Measurements from ENCODE around the gene TGFBR3. TPM values are rescaled to one million over a fixed set of nuclear protein-coding genes. Genes with fewer than 3 reads are reported as not detected.

Gene TGFBR3
- total RNA-seq, 1 experiment from 2014 or later: 2.4 TPM

- H2BK12ac ChIP-seq (ENCODE audit: insufficient read length, low read depth, low read length): no peak overlapping the region
- no peaks in the 10 kb centered on the region for H3K79me2 ChIP-seq (ENCODE audit: insufficient read depth, low read length)
- H4K20me1 ChIP-seq (ENCODE audit: control insufficient read depth, insufficient read depth, insufficient read length): no peaks in the 10 kb centered on the region
- H3T11ph ChIP-seq (ENCODE audit: low read length): no peak overlapping the region
- H3K9me3 Mint-ChIP-seq: no peaks in the 10 kb centered on the region
- no peak for DNase-seq
- TF ChIP-seq, protein P1, sequence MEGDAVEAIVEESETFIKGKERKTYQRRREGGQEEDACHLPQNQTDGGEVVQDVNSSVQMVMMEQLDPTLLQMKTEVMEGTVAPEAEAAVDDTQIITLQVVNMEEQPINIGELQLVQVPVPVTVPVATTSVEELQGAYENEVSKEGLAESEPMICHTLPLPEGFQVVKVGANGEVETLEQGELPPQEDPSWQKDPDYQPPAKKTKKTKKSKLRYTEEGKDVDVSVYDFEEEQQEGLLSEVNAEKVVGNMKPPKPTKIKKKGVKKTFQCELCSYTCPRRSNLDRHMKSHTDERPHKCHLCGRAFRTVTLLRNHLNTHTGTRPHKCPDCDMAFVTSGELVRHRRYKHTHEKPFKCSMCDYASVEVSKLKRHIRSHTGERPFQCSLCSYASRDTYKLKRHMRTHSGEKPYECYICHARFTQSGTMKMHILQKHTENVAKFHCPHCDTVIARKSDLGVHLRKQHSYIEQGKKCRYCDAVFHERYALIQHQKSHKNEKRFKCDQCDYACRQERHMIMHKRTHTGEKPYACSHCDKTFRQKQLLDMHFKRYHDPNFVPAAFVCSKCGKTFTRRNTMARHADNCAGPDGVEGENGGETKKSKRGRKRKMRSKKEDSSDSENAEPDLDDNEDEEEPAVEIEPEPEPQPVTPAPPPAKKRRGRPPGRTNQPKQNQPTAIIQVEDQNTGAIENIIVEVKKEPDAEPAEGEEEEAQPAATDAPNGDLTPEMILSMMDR (conservative IDR thresholded peaks at IDR 0.05): no peak
- H3K4me1 Mint-ChIP-seq: peaks cover 12 to 18% of the 10 kb centered on the region in 2 experiments
- H3K56ac ChIP-seq (ENCODE audit: insufficient read length, low read depth, low read length): no peak overlapping the region
- H2AK5ac ChIP-seq (ENCODE audit: insufficient read length, low read length): no peak overlapping the region
- H3K4ac ChIP-seq (ENCODE audit: low read depth, low read length): no peak overlapping the region
- no peak overlapping the region for H4K8ac ChIP-seq (replicated peaks; ENCODE audit: insufficient read length, low read depth, low read length)
- H3K27ac Mint-ChIP-seq: peak overlapping the region in 1 of 3 experiments; percentile 12; a peak in 1 of 7 replicates
- H3K36me3 Mint-ChIP-seq (ENCODE audit: insufficient read depth in 1 of 3, low read depth in 3 of 3): no peaks in the 10 kb centered on the region
- no peak overlapping the region for H3K4me3 Mint-ChIP-seq
- no peak overlapping the region for H3K4me2 ChIP-seq (ENCODE audit: insufficient read depth, insufficient read length, low read length)
- H3K27me3 ChIP-seq (ENCODE audit: insufficient read depth, low read length): no peaks in the 10 kb centered on the region
- no peaks in the 10 kb centered on the region for H3K23me2 ChIP-seq (ENCODE audit: insufficient read length, low read depth, low read length, poor library complexity, severe bottlenecking)
- no peaks in the 10 kb centered on the region for H3K9me3 ChIP-seq (ENCODE audit: control insufficient read depth, low read depth, low read length)
- no peak overlapping the region for H3K9ac ChIP-seq (ENCODE audit: extremely low read depth, insufficient read length, low read length)
- no peak overlapping the region for H3K18ac ChIP-seq (ENCODE audit: insufficient read length, low read depth, low read length)
- no peak overlapping the region for H3K14ac ChIP-seq (ENCODE audit: insufficient read depth, low read length)
- no peak overlapping the region for H2AFZ ChIP-seq (ENCODE audit: low read length)
- no peaks in the 10 kb centered on the region for H3K4me1 ChIP-seq (ENCODE audit: insufficient read depth, low read length)
- H4K5ac ChIP-seq (ENCODE audit: insufficient read length, low read depth, low read length): no peak overlapping the region
- H2BK5ac ChIP-seq (ENCODE audit: insufficient read length, low read length): no peak overlapping the region
- H2BK15ac ChIP-seq (ENCODE audit: low read depth, low read length): no peak overlapping the region
- no CpG with 5 or more reads among the region's 3 CpGs for WGBS (ENCODE audit: extremely low coverage, insufficient read length, low lambda C conversion rate)
- no peak overlapping the region for H3K27ac ChIP-seq (ENCODE audit: insufficient read length, low read depth, low read length)
- no peak overlapping the region for H3K23ac ChIP-seq (ENCODE audit: insufficient read length, low read depth, low read length)
- no peaks in the 10 kb centered on the region; the same call in 1 of the 2 replicates for H3K27me3 Mint-ChIP-seq (ENCODE audit: low read depth)
- H4K91ac ChIP-seq (ENCODE audit: insufficient read length, low read depth, low read length): no peak overlapping the region
- H2BK120ac ChIP-seq (ENCODE audit: low read depth, low read length, poor library complexity, severe bottlenecking): no peak overlapping the region
- no peak overlapping the region for H2BK20ac ChIP-seq (ENCODE audit: low read depth, low read length, poor library complexity, severe bottlenecking)
- H3K79me1 ChIP-seq (ENCODE audit: insufficient read depth, low read depth, low read length, poor library complexity, severe bottlenecking): no peaks in the 10 kb centered on the region
Observed at GRCh38 chr1:91913018-91913417, 27.1 kb upstream of the TGFBR3 start.
